Activated CD8-positive, alpha-beta T cell treated with anti-CD3 and anti-CD28 coated beads, Interleukin-2, amount 10 ng/mL, durations not matched to agents 7 days and 5 days (primary cell): ENCODE data around the gene ACAP3. TPM values are rescaled to one million over a fixed set of nuclear protein-coding genes. Genes with fewer than 3 reads are reported as not detected.
A peak's percentile ranks its signal among the peaks of the same experiment; 100 is the strongest.

ENCODE experiments used
- ATAC-seq: fragments of 150-1000 bp; cut with Tn5 transposase; one replicate; pipeline ENCODE4 v1.10.0; 2021; ENCODE audit warnings: moderate library complexity
- CTCF ChIA-PET: fragments of 350-600 bp; sonication (Branson Sonifier 250); formaldehyde crosslinking; loops from one replicate; lab custom pipeline; 2021; ENCODE audit warnings: antibody characterized with exemption; lab: Charles Lee
- POLR2A ChIA-PET: fragments of 350-600 bp; sonication (Branson Sonifier 250); formaldehyde crosslinking; loops from one replicate; lab custom pipeline; 2021; ENCODE audit warnings: antibody characterized with exemption; lab: Charles Lee
- DNase-seq: peaks from one replicate; pipeline ENCODE4 v3.0.0-alpha.2; 2020
- H3K27ac Mint-ChIP-seq: one replicate; pipeline ENCODE4 v1.8.0; 2021; ENCODE audit warnings: mild to moderate bottlenecking, mixed read lengths
- H3K27me3 Mint-ChIP-seq: one replicate; pipeline ENCODE4 v1.8.0; 2021; ENCODE audit warnings: low read depth, mixed read lengths
- H3K36me3 Mint-ChIP-seq: one replicate; pipeline ENCODE4 v1.8.0; 2021; ENCODE audit warnings: low read depth, mixed read lengths
- H3K4me1 Mint-ChIP-seq: one replicate; pipeline ENCODE4 v1.8.0; 2021; ENCODE audit warnings: low read depth, mixed read lengths
- H3K4me3 Mint-ChIP-seq: one replicate; pipeline ENCODE4 v1.8.0; 2021; ENCODE audit warnings: mild to moderate bottlenecking, mixed read lengths
- H3K9me3 Mint-ChIP-seq: one replicate; pipeline ENCODE4 v1.8.0; 2022; ENCODE audit warnings: mixed read lengths; ENCODE audit not compliant: insufficient read depth
- total RNA-seq, 2 experiments: library from RNA; stranded (reverse); gene quantifications; one replicate each; pipeline ENCODE4 v1.2.3, GENCODE V29; 2021

ACAP3 gene
- total RNA-seq, 2 experiments from 2014 or later: 65.2 to 87.3 TPM

DNA sequence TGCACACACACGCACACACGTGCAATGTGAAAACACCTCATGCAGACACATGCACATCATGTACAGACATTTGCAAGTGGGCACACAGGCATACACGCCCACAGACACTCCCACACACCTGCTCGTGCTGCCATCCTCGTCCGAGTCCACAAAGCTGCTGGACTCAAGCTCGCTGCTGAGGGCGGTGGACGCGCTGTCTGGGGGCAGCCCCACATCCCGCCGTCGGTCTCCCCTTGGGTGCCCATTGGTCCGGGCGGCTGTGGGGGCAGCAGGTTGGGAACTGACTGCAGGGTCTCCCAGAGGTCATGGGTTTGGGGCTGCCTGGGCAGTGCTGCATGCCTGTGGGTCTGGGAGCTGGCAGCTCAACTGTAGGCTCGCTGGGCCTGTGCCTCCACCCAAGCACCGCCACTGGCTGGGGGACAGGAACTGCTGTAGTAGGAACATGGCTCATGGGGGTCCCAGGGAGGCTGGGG lies 33.9 kb upstream of the ACAP3 start:
- peaks cover 18% of the 10 kb centered on the region for H3K36me3 Mint-ChIP-seq
- CTCF ChIA-PET: no interaction called here
- H3K27me3 Mint-ChIP-seq: no peaks in the 10 kb centered on the region
- POLR2A ChIA-PET: no interaction called here
- ATAC-seq (no peak), DNase-seq (no peak)
- no peak overlapping the region for H3K27ac Mint-ChIP-seq
- H3K4me3 Mint-ChIP-seq: no peak overlapping the region
- H3K9me3 Mint-ChIP-seq: no peaks in the 10 kb centered on the region
- H3K4me1 Mint-ChIP-seq: peaks cover 3% of the 10 kb centered on the region

DNA sequence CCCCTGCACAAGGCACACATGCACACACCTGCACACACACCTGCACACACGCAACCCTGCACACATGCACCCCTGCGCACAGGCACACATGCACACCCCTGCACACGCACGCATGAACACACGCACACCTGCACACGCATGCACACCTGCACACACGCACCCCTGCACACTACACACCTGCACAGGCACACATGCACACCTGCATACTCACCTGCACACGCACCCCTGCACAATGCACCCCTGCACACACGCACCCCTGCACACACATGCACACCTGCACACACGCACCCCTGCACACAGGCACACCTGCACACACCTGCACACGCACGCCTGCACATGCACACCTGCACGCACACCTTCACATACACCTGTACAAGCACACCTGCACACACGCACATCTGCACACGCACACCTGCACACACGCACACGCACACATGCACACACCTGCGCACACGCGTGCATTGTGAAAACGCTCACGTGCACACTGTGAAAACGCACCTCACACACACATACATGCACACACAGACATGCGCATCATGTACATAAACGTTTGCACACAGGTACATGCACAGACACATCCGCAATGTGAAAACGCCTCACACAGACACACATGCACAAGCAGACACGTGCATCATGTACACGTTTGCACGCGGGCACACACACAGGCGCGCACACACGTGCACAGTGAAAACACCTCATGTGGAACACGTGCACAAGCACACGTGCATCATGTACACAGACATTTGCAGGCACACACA lies 33.2 kb upstream of the ACAP3 start:
- POLR2A ChIA-PET: no interaction called here
- Mint-ChIP-seq H3K9me3 (no peaks in the 10 kb centered on the region), H3K27ac (no peak overlapping the region), H3K27me3 (no peaks in the 10 kb centered on the region), H3K36me3 (peaks cover 18% of the 10 kb centered on the region), H3K4me1 (peaks cover under 1% of the 10 kb centered on the region), H3K4me3 (no peak overlapping the region)
- DNase-seq: no peak
- ATAC-seq: no peak
- CTCF ChIA-PET: no interaction called here

DNA sequence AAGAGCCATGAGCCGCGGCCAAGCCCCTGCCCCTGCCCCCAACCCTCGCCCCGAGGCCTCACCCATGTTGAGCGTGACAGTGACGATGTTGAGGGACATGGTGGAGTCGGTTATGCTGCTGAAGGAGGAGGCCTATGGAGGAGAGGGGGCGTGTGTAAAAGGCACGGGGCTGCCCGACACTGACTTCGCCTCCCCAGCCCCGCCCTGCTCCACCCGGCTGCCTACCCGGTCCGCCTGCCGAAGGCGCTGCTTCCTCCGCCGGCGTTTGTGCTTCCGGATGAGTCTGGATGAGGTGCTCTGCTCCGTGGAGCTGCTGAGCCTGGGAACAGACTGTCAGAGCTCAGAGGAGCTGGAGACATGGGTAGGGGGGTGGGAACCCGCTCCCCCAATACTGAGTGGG lies 32.5 kb upstream of the ACAP3 start:
- no peak for DNase-seq
- Mint-ChIP-seq H3K4me3 (no peak overlapping the region), H3K36me3 (peaks cover 18% of the 10 kb centered on the region), H3K27me3 (no peaks in the 10 kb centered on the region), H3K9me3 (no peaks in the 10 kb centered on the region), H3K27ac (no peak overlapping the region), H3K4me1 (no peaks in the 10 kb centered on the region)
- ChIA-PET CTCF (no interaction called here), POLR2A (no interaction called here)
- ATAC-seq: no peak

DNA sequence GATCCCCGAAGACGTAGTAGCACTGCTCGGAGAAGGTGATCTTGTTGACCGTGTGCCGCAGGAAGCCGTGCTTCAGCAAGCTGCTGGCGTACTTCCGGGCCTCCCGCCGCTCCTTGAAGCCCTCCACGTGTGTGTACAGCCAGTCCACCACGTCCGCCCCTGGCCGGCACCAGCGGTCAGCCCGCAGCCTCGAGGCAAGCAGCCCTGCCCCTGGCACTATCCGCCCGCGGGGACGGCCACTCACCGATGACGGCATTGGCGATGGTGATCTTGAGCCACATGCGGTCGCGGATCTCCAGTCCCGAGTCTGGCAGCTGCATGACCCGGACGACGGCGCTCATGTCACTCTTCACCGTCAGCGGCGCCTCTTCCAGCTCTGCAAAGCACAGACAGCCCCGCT lies 30.5 kb upstream of the ACAP3 start:
- H3K9me3 Mint-ChIP-seq: no peaks in the 10 kb centered on the region
- POLR2A ChIA-PET: no interaction called here
- H3K36me3 Mint-ChIP-seq: peaks cover 18% of the 10 kb centered on the region
- no peak overlapping the region for H3K4me3 Mint-ChIP-seq
- no peak for ATAC-seq
- no peaks in the 10 kb centered on the region for H3K4me1 Mint-ChIP-seq
- DNase-seq: no peak
- CTCF ChIA-PET: no interaction called here
- H3K27ac Mint-ChIP-seq: no peak overlapping the region
- no peaks in the 10 kb centered on the region for H3K27me3 Mint-ChIP-seq

DNA sequence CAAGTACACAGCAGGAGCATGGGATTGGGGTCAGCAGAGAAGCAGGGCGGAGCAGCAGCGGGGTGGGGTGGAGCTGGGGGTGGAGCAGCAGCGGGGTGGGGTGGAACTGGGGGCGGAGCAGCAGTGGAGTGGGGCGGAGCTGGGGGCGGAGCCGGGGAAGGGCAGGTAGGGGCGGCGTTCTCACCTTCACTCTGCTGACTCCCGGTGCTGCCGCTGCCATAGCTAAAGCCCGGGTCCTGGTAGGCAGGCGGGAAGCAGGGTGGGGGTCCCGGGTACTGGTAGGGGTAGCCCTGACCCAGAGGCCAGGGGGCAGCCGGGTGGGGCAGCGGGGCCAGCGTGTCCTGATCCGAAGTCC lies 30.0 kb upstream of the ACAP3 start:
- H3K27ac Mint-ChIP-seq: no peak overlapping the region
- no peak for DNase-seq
- CTCF ChIA-PET: no interaction called here
- no peaks in the 10 kb centered on the region for H3K4me1 Mint-ChIP-seq
- peak; percentile 66 for ATAC-seq
- no peaks in the 10 kb centered on the region for H3K27me3 Mint-ChIP-seq
- H3K9me3 Mint-ChIP-seq: no peaks in the 10 kb centered on the region
- POLR2A ChIA-PET: no interaction called here
- no peak overlapping the region for H3K4me3 Mint-ChIP-seq
- peaks cover 18% of the 10 kb centered on the region for H3K36me3 Mint-ChIP-seq

DNA sequence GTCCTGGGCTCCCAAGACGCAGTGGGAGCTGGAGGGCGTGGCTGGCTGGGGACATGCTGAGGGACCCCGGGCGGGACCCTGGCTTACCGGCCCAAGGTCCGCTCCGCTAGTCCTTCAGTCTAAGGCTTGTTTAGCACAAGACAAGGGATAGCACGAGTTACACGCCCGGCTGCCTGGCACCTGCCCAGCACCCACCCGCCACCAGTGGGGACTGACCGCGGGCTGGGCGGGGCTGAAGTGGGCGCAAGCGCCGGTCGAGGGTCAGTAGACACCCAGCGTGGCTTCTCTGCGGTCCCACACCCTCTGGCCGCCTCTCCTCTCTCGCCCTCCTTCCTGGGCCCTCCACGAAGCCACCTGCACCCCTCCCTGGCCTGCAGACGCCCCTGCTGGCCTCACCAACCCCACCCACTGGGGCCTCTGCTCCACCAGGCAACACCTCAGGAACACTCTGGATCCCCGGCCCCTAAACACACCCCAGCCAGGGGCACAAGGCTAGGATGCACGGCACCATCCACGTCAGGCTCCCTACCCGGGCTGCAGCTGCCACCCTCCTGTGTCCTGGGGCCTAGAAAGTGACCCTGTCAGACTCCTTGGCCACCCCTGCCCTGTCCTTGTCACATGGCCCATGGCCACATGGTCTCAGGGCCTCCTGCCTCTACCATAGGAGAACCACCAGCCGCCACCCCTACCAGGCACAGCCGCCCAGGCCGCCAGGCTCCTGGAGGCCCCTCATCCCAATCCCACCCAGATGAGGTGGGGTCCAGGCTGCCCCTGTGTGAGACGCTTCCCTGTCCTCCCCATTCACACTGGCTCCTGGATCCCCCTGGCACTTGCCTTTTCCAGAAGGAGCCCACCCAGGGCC lies 29.4 kb upstream of the ACAP3 start:
- Mint-ChIP-seq H3K27ac (no peak overlapping the region), H3K27me3 (no peaks in the 10 kb centered on the region), H3K36me3 (peaks cover 18% of the 10 kb centered on the region), H3K4me3 (no peak overlapping the region), H3K9me3 (no peaks in the 10 kb centered on the region), H3K4me1 (no peaks in the 10 kb centered on the region)
- DNase-seq: no peak
- ChIA-PET CTCF (no interaction called here), POLR2A (interaction anchor here (0.6 kb wide), 1 partner anchor 23 kb away, joined by 4 read pairs; no protein-coding TSS in a partner anchor)
- no peak for ATAC-seq

DNA sequence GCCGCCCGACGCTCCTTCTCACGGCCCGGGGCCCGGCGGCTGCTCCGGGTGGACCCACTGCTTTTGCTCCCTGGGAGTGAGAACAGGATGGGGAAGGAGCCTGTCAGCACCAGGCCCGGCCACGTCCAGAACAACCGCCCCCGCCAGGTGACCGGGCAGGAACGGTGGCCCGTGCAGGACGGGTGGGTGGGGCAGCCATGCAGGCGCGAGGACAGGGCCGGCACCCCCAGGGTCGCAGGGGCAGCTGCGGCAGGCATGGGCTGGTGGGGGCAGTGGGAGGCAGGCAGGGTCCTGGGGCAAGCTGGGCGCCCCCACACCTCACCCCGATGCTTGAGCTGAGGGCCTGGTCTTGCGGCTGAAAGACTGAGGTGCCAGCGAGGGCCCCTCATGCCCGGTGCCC lies 28.7 kb upstream of the ACAP3 start:
- no peaks in the 10 kb centered on the region for H3K27me3 Mint-ChIP-seq
- H3K4me3 Mint-ChIP-seq: no peak overlapping the region
- H3K9me3 Mint-ChIP-seq: no peaks in the 10 kb centered on the region
- POLR2A ChIA-PET: interaction anchor here (0.6 kb wide), 1 partner anchor 22 kb away, joined by 4 read pairs; no protein-coding TSS in a partner anchor
- H3K36me3 Mint-ChIP-seq: peaks cover 18% of the 10 kb centered on the region
- H3K4me1 Mint-ChIP-seq: no peaks in the 10 kb centered on the region
- ATAC-seq (no peak), DNase-seq (no peak)
- no peak overlapping the region for H3K27ac Mint-ChIP-seq
- CTCF ChIA-PET: no interaction called here

DNA sequence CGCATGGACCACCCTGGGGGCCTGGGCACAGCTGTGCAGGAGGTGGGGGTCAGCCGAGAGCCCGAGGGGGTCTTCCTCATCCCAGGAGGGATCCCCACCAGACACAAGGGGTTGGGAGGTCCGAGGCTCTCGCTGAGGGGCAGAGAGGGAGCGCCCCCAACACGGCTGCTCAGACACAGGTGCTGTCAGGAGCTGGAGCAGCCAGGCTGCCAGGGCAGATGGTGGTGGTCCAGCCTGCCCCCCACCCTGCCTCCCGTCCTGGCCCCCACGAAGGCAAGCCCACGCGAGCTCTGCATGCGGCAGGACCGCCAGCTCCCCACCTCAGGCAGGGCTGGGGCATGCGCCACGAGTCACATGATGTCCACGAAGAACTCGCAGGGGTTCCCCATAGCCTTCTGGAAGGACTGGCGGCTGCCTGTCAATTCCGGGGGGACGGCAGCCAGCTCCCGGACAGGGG lies 28.1 kb upstream of the ACAP3 start:
- POLR2A ChIA-PET: no interaction called here
- no peaks in the 10 kb centered on the region for H3K27me3 Mint-ChIP-seq
- H3K4me1 Mint-ChIP-seq: no peaks in the 10 kb centered on the region
- peaks cover 12% of the 10 kb centered on the region for H3K36me3 Mint-ChIP-seq
- no peak overlapping the region for H3K4me3 Mint-ChIP-seq
- CTCF ChIA-PET: no interaction called here
- no peak for ATAC-seq
- H3K9me3 Mint-ChIP-seq: no peaks in the 10 kb centered on the region
- no peak overlapping the region for H3K27ac Mint-ChIP-seq
- DNase-seq: no peak

DNA sequence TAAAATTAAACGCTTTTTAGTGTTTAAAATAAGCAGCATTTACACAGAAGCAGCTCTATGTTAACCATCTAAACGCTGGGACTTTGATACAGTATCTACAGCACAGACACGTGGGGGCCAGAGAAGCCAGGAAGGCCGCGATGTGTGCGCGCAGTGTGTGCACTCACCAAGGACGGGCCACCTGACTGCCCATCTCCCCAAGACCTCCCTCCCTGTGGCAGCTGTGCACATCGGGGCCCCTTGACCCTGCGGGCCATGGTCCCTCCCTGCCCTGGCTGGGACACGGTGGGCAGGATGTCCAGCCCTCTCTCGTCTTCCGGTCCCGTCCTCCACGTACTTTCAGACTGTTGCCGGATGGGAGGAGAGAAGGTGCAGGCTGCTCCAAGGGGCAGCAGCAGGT lies 27.6 kb upstream of the ACAP3 start:
- H3K4me1 Mint-ChIP-seq: no peaks in the 10 kb centered on the region
- H3K9me3 Mint-ChIP-seq: no peaks in the 10 kb centered on the region
- DNase-seq (no peak), ATAC-seq (no peak)
- H3K4me3 Mint-ChIP-seq: no peak overlapping the region
- H3K36me3 Mint-ChIP-seq: peaks cover 7% of the 10 kb centered on the region
- no peak overlapping the region for H3K27ac Mint-ChIP-seq
- H3K27me3 Mint-ChIP-seq: no peaks in the 10 kb centered on the region
- ChIA-PET CTCF (no interaction called here), POLR2A (no interaction called here)

DNA sequence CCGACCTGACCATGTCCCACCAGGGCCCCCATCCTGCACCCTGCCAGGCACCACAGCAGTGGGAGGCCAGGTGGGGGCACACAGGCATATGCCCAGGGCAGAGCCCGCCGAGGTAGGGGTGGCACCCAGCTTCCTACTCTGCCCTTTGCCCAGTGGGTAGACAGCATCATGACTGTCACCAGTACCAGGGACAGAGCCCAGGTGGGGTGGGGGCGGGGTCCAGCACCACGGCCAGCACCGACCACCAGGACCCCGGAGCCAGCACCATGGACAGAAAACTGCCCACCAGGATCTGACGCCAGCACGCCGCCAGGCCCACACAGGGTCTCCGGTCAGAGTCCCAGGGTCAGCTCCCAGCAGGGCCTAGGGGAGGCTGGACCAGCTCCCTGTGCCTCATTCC lies 27.1 kb upstream of the ACAP3 start:
- CTCF ChIA-PET: interaction anchor here (1.6 kb wide), 1 partner anchor 13 kb away, joined by 3 read pairs; no protein-coding TSS in a partner anchor
- no peaks in the 10 kb centered on the region for H3K4me1 Mint-ChIP-seq
- ATAC-seq (no peak), DNase-seq (no peak)
- no peaks in the 10 kb centered on the region for H3K27me3 Mint-ChIP-seq
- H3K27ac Mint-ChIP-seq: no peak overlapping the region
- POLR2A ChIA-PET: no interaction called here
- no peaks in the 10 kb centered on the region for H3K9me3 Mint-ChIP-seq
- H3K36me3 Mint-ChIP-seq: peaks cover 9% of the 10 kb centered on the region
- H3K4me3 Mint-ChIP-seq: no peak overlapping the region

DNA sequence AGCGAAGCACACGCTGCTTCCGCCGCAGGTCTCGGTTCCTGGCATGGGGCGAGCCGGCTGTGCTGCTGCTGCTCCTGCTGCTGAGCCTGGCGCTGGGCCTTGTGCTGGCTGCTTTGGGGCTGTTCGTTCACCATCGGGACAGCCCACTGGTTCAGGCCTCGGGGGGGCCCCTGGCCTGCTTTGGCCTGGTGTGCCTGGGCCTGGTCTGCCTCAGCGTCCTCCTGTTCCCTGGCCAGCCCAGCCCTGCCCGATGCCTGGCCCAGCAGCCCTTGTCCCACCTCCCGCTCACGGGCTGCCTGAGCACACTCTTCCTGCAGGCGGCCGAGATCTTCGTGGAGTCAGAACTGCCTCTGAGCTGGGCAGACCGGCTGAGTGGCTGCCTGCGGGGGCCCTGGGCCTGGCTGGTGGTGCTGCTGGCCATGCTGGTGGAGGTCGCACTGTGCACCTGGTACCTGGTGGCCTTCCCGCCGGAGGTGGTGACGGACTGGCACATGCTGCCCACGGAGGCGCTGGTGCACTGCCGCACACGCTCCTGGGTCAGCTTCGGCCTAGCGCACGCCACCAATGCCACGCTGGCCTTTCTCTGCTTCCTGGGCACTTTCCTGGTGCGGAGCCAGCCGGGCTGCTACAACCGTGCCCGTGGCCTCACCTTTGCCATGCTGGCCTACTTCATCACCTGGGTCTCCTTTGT lies 26.0 kb upstream of the ACAP3 start:
- DNase-seq (no peak), ATAC-seq (no peak)
- no peak overlapping the region for H3K27ac Mint-ChIP-seq
- peaks cover 7% of the 10 kb centered on the region for H3K36me3 Mint-ChIP-seq
- no peak overlapping the region for H3K4me3 Mint-ChIP-seq
- ChIA-PET POLR2A (no interaction called here), CTCF (interaction anchor here (1.6 kb wide), 1 partner anchor 14 kb away, joined by 3 read pairs; no protein-coding TSS in a partner anchor)
- no peaks in the 10 kb centered on the region for H3K4me1 Mint-ChIP-seq
- H3K9me3 Mint-ChIP-seq: no peaks in the 10 kb centered on the region
- no peaks in the 10 kb centered on the region for H3K27me3 Mint-ChIP-seq
